Activated CD8-positive, alpha-beta memory T cell treated with anti-CD3 and anti-CD28 coated beads for 48 hours (primary cell): Measurements from ENCODE around the gene AKR1B15.
"Not testable (repeated sequence)": the region's sequence is repeated elsewhere in the genome, so short reads cannot be mapped to it uniquely, and the experiment has no call there.

Experiments used
- DNase-seq, 3 experiments: peaks; one replicate each; pipeline ENCODE4 v3.0.0-alpha.2; 2020; ENCODE audit warnings: low read depth in 2 of 3, low spot score in 2 of 3

The AKR1B15 gene

GRCh38 chr7:134532180-134532953 lies 16.5 kb upstream of the AKR1B15 start:
- no peak for DNase-seq

GRCh38 chr7:134532954-134533218 lies 16.0 kb upstream of the AKR1B15 start:
- DNase-seq = no peak

- DNase-seq = no peak
These were observed 15.6 kb upstream of the AKR1B15 start for GRCh38 chr7:134533288-134533771.

- DNase-seq = no peak
These were observed 14.3 kb upstream of the AKR1B15 start for GRCh38 chr7:134534633-134535032.

- DNase-seq = no peak
These were observed 13.5 kb upstream of the AKR1B15 start for GRCh38 chr7:134535272-134535918.

GRCh38 chr7:134535919-134536299 lies 13.0 kb upstream of the AKR1B15 start:
- no peak for DNase-seq

GRCh38 chr7:134536558-134536957 lies 12.4 kb upstream of the AKR1B15 start:
- DNase-seq = not testable (repeated sequence)

GRCh38 chr7:134537273-134537781 lies 11.6 kb upstream of the AKR1B15 start:
- not testable (repeated sequence) for DNase-seq

GRCh38 chr7:134539380-134540004 lies 9.4 kb upstream of the AKR1B15 start:
- DNase-seq = no peak

- not testable (repeated sequence) for DNase-seq
These were observed 7.3 kb upstream of the AKR1B15 start for GRCh38 chr7:134541501-134542194.

GRCh38 chr7:134542195-134542771 lies 6.6 kb upstream of the AKR1B15 start:
- no peak for DNase-seq

- no peak for DNase-seq
These were observed 3.5 kb upstream of the AKR1B15 start for GRCh38 chr7:134545380-134545779.

- no peak for DNase-seq
These were observed 3.0 kb upstream of the AKR1B15 start for GRCh38 chr7:134545918-134546317.

GRCh38 chr7:134546955-134547354 lies 2.0 kb upstream of the AKR1B15 start:
- no peak for DNase-seq

GRCh38 chr7:134547397-134548054 lies 1.4 kb upstream of the AKR1B15 start:
- peak; percentile 22 to 43 (median 43) for DNase-seq

- no peak for DNase-seq
These were observed 456 bp downstream of the AKR1B15 start for GRCh38 chr7:134549366-134549765.

GRCh38 chr7:134552105-134552504 lies 3.2 kb downstream of the AKR1B15 start:
- no peak for DNase-seq

- no peak for DNase-seq
These were observed 5.1 kb downstream of the AKR1B15 start for GRCh38 chr7:134553976-134554375.

- DNase-seq = no peak
These were observed 5.6 kb downstream of the AKR1B15 start for GRCh38 chr7:134554417-134554966.

GRCh38 chr7:134557391-134557790 lies 8.5 kb downstream of the AKR1B15 start:
- DNase-seq = no peak
